ENCODE results near the gene CFAP97D1.

- no peak for TF ChIP-seq EZH2 (IDR thresholded peaks at IDR 0.05; ENCODE audit: borderline replicate concordance, insufficient read depth, low read depth, low read length, poor library complexity, severe bottlenecking)
- TF ChIP-seq CTCF (IDR thresholded peaks at IDR 0.05), result no peak
Observed at GRCh38 chr17:43790311-43790940, 10.2 kb downstream of the CFAP97D1 start.

All from B cell (primary cell).